ENCODE data around the gene EXOSC10.

DNA sequence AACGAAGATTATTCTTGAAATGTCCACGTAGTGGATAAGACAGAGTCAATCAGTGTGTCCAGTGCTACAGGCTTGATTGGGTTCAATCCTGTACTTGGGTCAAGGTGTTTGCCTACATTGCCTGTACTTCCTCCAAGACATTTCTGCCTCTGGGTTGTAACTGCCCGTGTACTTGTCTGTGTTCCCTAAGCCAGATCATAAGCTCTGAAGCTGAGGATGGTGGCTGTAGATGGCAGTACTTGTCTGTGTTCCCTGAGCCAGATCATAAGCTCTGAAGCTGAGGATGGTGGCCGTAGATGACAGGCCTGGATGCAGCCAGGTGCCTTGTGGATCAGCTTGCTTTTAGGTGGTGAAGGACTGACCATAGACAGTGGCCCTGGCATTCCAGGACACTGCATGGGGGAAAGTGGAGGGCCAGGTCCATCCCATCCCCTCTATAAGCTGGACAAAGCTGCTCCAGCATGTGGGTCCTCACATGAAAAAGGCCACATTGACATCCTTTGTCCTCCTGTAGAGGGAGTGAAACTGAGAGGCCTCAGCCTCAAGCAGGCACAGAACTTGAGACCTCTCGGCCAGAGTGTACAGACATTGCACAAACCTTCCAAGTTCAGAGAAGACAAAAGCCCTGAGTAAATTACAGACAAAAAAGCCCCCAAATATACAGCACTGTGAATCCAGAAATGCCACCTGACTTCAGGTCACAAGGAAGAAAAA lies 37.9 kb downstream of the EXOSC10 start:
- TF ChIP-seq, protein P1, sequence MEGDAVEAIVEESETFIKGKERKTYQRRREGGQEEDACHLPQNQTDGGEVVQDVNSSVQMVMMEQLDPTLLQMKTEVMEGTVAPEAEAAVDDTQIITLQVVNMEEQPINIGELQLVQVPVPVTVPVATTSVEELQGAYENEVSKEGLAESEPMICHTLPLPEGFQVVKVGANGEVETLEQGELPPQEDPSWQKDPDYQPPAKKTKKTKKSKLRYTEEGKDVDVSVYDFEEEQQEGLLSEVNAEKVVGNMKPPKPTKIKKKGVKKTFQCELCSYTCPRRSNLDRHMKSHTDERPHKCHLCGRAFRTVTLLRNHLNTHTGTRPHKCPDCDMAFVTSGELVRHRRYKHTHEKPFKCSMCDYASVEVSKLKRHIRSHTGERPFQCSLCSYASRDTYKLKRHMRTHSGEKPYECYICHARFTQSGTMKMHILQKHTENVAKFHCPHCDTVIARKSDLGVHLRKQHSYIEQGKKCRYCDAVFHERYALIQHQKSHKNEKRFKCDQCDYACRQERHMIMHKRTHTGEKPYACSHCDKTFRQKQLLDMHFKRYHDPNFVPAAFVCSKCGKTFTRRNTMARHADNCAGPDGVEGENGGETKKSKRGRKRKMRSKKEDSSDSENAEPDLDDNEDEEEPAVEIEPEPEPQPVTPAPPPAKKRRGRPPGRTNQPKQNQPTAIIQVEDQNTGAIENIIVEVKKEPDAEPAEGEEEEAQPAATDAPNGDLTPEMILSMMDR (IDR thresholded peaks at IDR 0.05) = no peak
- no peak for TF ChIP-seq CHD2 (IDR thresholded peaks at IDR 0.05; ENCODE audit: low read length, partially characterized antibody)
- TF ChIP-seq BHLHE40 (IDR thresholded peaks at IDR 0.05; ENCODE audit: low read depth, low read length) = no peak
- no peak for TF ChIP-seq CHD4 (IDR thresholded peaks at IDR 0.05; ENCODE audit: borderline replicate concordance)
- no peak for TF ChIP-seq PHF8 (IDR thresholded peaks at IDR 0.05; ENCODE audit: borderline replicate concordance, low read depth)
- no peak for TF ChIP-seq POLR2A (IDR thresholded peaks at IDR 0.05; ENCODE audit: low read length)
- TF ChIP-seq EP300 (IDR thresholded peaks at IDR 0.05) = no peak
- TF ChIP-seq, protein P2, sequence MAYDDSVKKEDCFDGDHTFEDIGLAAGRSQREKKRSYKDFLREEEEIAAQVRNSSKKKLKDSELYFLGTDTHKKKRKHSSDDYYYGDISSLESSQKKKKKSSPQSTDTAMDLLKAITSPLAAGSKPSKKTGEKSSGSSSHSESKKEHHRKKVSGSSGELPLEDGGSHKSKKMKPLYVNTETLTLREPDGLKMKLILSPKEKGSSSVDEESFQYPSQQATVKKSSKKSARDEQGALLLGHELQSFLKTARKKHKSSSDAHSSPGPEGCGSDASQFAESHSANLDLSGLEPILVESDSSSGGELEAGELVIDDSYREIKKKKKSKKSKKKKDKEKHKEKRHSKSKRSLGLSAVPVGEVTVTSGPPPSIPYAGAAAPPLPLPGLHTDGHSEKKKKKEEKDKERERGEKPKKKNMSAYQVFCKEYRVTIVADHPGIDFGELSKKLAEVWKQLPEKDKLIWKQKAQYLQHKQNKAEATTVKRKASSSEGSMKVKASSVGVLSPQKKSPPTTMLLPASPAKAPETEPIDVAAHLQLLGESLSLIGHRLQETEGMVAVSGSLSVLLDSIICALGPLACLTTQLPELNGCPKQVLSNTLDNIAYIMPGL (CRISPR knock-in tag; IDR thresholded peaks at IDR 0.05; ENCODE audit: borderline replicate concordance) = no peak
- TF ChIP-seq KDM5A (IDR thresholded peaks at IDR 0.05) = no peak
- TF ChIP-seq RCOR1 (IDR thresholded peaks at IDR 0.05; ENCODE audit: low read depth, low read length) = no peak
- TF ChIP-seq, protein P3, sequence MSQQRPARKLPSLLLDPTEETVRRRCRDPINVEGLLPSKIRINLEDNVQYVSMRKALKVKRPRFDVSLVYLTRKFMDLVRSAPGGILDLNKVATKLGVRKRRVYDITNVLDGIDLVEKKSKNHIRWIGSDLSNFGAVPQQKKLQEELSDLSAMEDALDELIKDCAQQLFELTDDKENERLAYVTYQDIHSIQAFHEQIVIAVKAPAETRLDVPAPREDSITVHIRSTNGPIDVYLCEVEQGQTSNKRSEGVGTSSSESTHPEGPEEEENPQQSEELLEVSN (IDR thresholded peaks at IDR 0.05; ENCODE audit: borderline replicate concordance, low read depth) = no peak
- TF ChIP-seq GATA3 (IDR thresholded peaks at IDR 0.05; ENCODE audit: borderline replicate concordance) = no peak

All from A549 (cell line).